ENCODE measurements around the gene DLG2.

DNA sequence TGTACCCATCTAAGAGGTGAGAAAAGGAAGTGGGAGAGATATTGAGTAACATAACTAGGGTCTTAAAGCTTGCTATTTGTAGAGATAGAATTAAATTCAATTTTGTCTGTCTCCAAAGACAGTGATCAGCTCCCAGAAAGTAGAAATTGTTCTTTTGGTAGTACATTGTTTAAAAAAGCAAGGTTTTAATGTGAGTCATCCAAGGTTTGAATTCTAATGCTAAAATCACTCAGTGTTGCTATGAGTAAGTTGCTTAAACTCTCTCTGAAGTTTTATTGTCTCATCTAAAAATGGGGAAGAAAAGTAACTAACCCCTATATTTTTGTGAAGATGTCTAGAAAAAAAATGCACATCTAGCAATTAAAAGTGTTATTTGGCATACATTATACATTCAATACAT, 1336.5 kb downstream of the DLG2 start:
- TF ChIP-seq, protein P1, sequence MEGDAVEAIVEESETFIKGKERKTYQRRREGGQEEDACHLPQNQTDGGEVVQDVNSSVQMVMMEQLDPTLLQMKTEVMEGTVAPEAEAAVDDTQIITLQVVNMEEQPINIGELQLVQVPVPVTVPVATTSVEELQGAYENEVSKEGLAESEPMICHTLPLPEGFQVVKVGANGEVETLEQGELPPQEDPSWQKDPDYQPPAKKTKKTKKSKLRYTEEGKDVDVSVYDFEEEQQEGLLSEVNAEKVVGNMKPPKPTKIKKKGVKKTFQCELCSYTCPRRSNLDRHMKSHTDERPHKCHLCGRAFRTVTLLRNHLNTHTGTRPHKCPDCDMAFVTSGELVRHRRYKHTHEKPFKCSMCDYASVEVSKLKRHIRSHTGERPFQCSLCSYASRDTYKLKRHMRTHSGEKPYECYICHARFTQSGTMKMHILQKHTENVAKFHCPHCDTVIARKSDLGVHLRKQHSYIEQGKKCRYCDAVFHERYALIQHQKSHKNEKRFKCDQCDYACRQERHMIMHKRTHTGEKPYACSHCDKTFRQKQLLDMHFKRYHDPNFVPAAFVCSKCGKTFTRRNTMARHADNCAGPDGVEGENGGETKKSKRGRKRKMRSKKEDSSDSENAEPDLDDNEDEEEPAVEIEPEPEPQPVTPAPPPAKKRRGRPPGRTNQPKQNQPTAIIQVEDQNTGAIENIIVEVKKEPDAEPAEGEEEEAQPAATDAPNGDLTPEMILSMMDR (IDR thresholded peaks at IDR 0.05) = no peak
- no peak for TF ChIP-seq POLR2A (IDR thresholded peaks at IDR 0.05)

Data from tibial nerve (tissue), 3 donors.